Neuronal stem cell (in vitro differentiated cells): ENCODE data around the gene FBXO42.

Experiments used
- DNase-seq: peaks from one replicate; pipeline ENCODE4 v3.0.0-alpha.2; 2013; ENCODE audit warnings: low spot score
- H2AFZ ChIP-seq: one replicate; pipeline ENCODE4 v1.6.1; 2013; ENCODE audit warnings: mild to moderate bottlenecking, low read length, inconsistent platforms
- H2AK5ac ChIP-seq: 2 replicates; pipeline ENCODE4 v1.6.1; 2013; ENCODE audit warnings: low read depth, mild to moderate bottlenecking, inconsistent platforms, low read length, moderate library complexity, mixed read lengths
- H2BK120ac ChIP-seq: 2 replicates; pipeline ENCODE4 v1.6.1; 2013; ENCODE audit warnings: low read depth, mild to moderate bottlenecking, inconsistent platforms, low read length, moderate library complexity, mixed read lengths
- H2BK12ac ChIP-seq: one replicate; pipeline ENCODE4 v1.6.1; 2013; ENCODE audit warnings: low read length, inconsistent platforms
- H2BK15ac ChIP-seq: 2 replicates; pipeline ENCODE4 v1.6.1; 2013; ENCODE audit warnings: mild to moderate bottlenecking, low read length, inconsistent platforms, mixed read lengths
- H2BK5ac ChIP-seq: one replicate; pipeline ENCODE4 v1.6.1; 2013; ENCODE audit warnings: inconsistent platforms, mild to moderate bottlenecking, low read length, moderate library complexity
- H3K14ac ChIP-seq: one replicate; pipeline ENCODE4 v1.6.1; 2013; ENCODE audit warnings: low read length, inconsistent platforms
- H3K18ac ChIP-seq: 2 replicates; pipeline ENCODE4 v1.6.1; 2013; ENCODE audit warnings: low read length, inconsistent platforms
- H3K23ac ChIP-seq: 2 replicates; pipeline ENCODE4 v1.6.1; 2013; ENCODE audit warnings: low read depth, mild to moderate bottlenecking, mixed read lengths, low read length, inconsistent platforms; ENCODE audit not compliant: poor library complexity
- H3K27ac ChIP-seq: replicated peaks from 3 replicates; pipeline ENCODE4 v1.5.1; 2013; ENCODE audit warnings: low read length, inconsistent platforms
- H3K27me3 ChIP-seq, 3 experiments: 2 replicates each; pipeline ENCODE4 v1.6.1; 2013; ENCODE audit warnings: low read length in 3 of 3, mild to moderate bottlenecking in 2 of 3, inconsistent platforms in 1 of 3, low read depth in 1 of 3, mixed read lengths in 1 of 3, moderate library complexity in 1 of 3; ENCODE audit not compliant: control insufficient read depth in 3 of 3, insufficient read depth in 3 of 3
- H3K36me3 ChIP-seq, 2 donors: replicated peaks in 1 of 2; 2 replicates each; pipeline ENCODE4 v1.6.1; 2013; ENCODE audit warnings: low read length in 2 of 2; ENCODE audit not compliant: control insufficient read depth in 2 of 2, insufficient read depth in 2 of 2
- H3K4ac ChIP-seq: 2 replicates; pipeline ENCODE4 v1.6.1; 2013; ENCODE audit warnings: inconsistent platforms, mild to moderate bottlenecking, low read length, moderate library complexity
- H3K4me1 ChIP-seq, 2 donors: 1 replicate in 1 of 2; 2 replicates in 1 of 2; pipeline ENCODE4 v1.6.1; 2013; ENCODE audit warnings: low read length in 2 of 2, low read depth in 1 of 2; ENCODE audit not compliant: control insufficient read depth in 2 of 2, insufficient read depth in 1 of 2
- H3K4me2 ChIP-seq: one replicate; pipeline ENCODE4 v1.6.1; 2013; ENCODE audit warnings: mild to moderate bottlenecking, low read length, inconsistent platforms; ENCODE audit not compliant: insufficient read depth, poor library complexity, severe bottlenecking
- H3K4me3 ChIP-seq, 2 donors: 2 replicates each; pipeline ENCODE4 v1.5.1; 2013; ENCODE audit warnings: low read length in 2 of 2, mild to moderate bottlenecking in 2 of 2, inconsistent platforms in 1 of 2, moderate library complexity in 1 of 2
- H3K79me1 ChIP-seq: one replicate; pipeline ENCODE4 v1.6.1; 2013; ENCODE audit warnings: low read depth, mild to moderate bottlenecking, inconsistent platforms, low read length, moderate library complexity
- H3K9ac ChIP-seq: one replicate; pipeline ENCODE4 v1.6.1; 2013; ENCODE audit warnings: mild to moderate bottlenecking, low read depth, low read length, inconsistent platforms; ENCODE audit not compliant: poor library complexity
- H3K9me3 ChIP-seq, 2 donors: replicated peaks in 1 of 2; 2 replicates each; pipeline versions ENCODE3 to v1.6.1; 2013; ENCODE audit warnings: low read length in 2 of 2, mild to moderate bottlenecking in 2 of 2, inconsistent platforms in 1 of 2, low read depth in 1 of 2, mixed read lengths in 1 of 2, moderate library complexity in 1 of 2; ENCODE audit not compliant: control insufficient read depth in 2 of 2, insufficient read depth in 1 of 2
- H4K8ac ChIP-seq: one replicate; pipeline ENCODE4 v1.6.1; 2013; ENCODE audit warnings: low read depth, mild to moderate bottlenecking, inconsistent platforms, low read length, moderate library complexity
- H4K91ac ChIP-seq: one replicate; pipeline ENCODE4 v1.6.1; 2013; ENCODE audit warnings: low read length, low read depth, mild to moderate bottlenecking, inconsistent platforms; ENCODE audit not compliant: poor library complexity
- WGBS, 2 donors: extraction: QIAGEN DNeasy Blood & Tissue Kit; methylation state at CpG; one replicate each; pipeline ENCODE4 v1.1.7; 2013; ENCODE audit warnings: missing lambda C conversion rate in 2 of 2, mixed read lengths in 1 of 2; ENCODE audit not compliant: insufficient read length in 2 of 2, insufficient replicate concordance in 1 of 2; ENCODE audit errors: extremely low coverage in 2 of 2; 5-methylcytosine and 5-hydroxymethylcytosine counted together

FBXO42 gene

GRCh38 chr1:16203550-16203949, 148.7 kb downstream of the FBXO42 start:
- Histone ChIP-seq H3K14ac (no peak overlapping the region), H3K27ac (no peak overlapping the region), H3K4ac (no peak overlapping the region), H3K9me3 (no peaks in the 10 kb centered on the region), H3K9ac (no peak overlapping the region), H3K4me2 (no peak overlapping the region), H3K23ac (no peak overlapping the region), H2BK15ac (no peak overlapping the region), H3K4me1 (peaks cover 0 to 10% of the 10 kb centered on the region in 2 donors), H2BK12ac (no peak overlapping the region), H2AK5ac (no peak overlapping the region), H2BK120ac (no peak overlapping the region), H2AFZ (no peak overlapping the region), H3K27me3 (no peaks in the 10 kb centered on the region), H3K36me3 (peaks cover 4 to 6% of the 10 kb centered on the region in 2 donors), H4K8ac (no peak overlapping the region), H2BK5ac (no peak overlapping the region), H3K4me3 (no peak overlapping the region), H3K79me1 (no peaks in the 10 kb centered on the region), H4K91ac (no peak overlapping the region), H3K18ac (no peak overlapping the region)
- DNase-seq: no peak
- WGBS, 2 donors: no CpG with 5 or more reads among the region's 3 CpGs

- no peak overlapping the region for H2AK5ac ChIP-seq
Observed at GRCh38 chr1:16202281-16203210, 149.7 kb downstream of the FBXO42 start.

GRCh38 chr1:16199700-16200099, 152.6 kb downstream of the FBXO42 start:
- no peak overlapping the region for H3K18ac ChIP-seq
- H3K14ac ChIP-seq: no peak overlapping the region
- no peak overlapping the region for H2AFZ ChIP-seq
- peaks cover 4 to 6% of the 10 kb centered on the region in 2 donors for H3K36me3 ChIP-seq
- no peak overlapping the region for H2BK120ac ChIP-seq
- no peak overlapping the region for H3K4me2 ChIP-seq
- no peaks in the 10 kb centered on the region for H3K9me3 ChIP-seq
- no peaks in the 10 kb centered on the region for H3K27me3 ChIP-seq
- H2BK5ac ChIP-seq: no peak overlapping the region
- H2AK5ac ChIP-seq: no peak overlapping the region
- no peak overlapping the region for H2BK15ac ChIP-seq
- H4K91ac ChIP-seq: no peak overlapping the region
- no peak overlapping the region for H3K4me3 ChIP-seq
- H3K23ac ChIP-seq: no peak overlapping the region
- H3K9ac ChIP-seq: no peak overlapping the region
- H3K4me1 ChIP-seq: no peaks in the 10 kb centered on the region
- no peaks in the 10 kb centered on the region for H3K79me1 ChIP-seq
- DNase-seq: no peak
- no peak overlapping the region for H3K27ac ChIP-seq
- no peak overlapping the region for H2BK12ac ChIP-seq
- no peak overlapping the region for H4K8ac ChIP-seq
- no peak overlapping the region for H3K4ac ChIP-seq
- WGBS, 2 donors: no CpG with 5 or more reads among the region's 4 CpGs

More at GRCh38 chr1:16202281-16203210, 149.7 kb downstream of the FBXO42 start:
- Histone ChIP-seq H2BK120ac (no peak overlapping the region), H3K9ac (no peak overlapping the region), H4K8ac (no peak overlapping the region), H3K4me1 (peaks cover 0 to 10% of the 10 kb centered on the region in 2 donors), H3K14ac (no peak overlapping the region), H3K4me2 (no peak overlapping the region), H3K18ac (peak overlapping the region; percentile 42), H2BK15ac (no peak overlapping the region), H3K9me3 (no peaks in the 10 kb centered on the region), H4K91ac (no peak overlapping the region), H3K36me3 (peaks cover 4 to 6% of the 10 kb centered on the region in 2 donors), H2BK12ac (no peak overlapping the region), H3K4me3 (no peak overlapping the region), H3K27me3 (no peaks in the 10 kb centered on the region), H3K23ac (peak overlapping the region; percentile 37), H3K79me1 (no peaks in the 10 kb centered on the region), H2BK5ac (no peak overlapping the region), H3K4ac (no peak overlapping the region), H2AFZ (no peak overlapping the region), H3K27ac (no peak overlapping the region)
- no CpG with 5 or more reads among the region's 24 CpGs for WGBS, 2 donors
- DNase-seq: no peak

GRCh38 chr1:16199157-16199501, 153.2 kb downstream of the FBXO42 start:
- no peak overlapping the region for H4K91ac ChIP-seq

More at GRCh38 chr1:16199157-16199501, 153.2 kb downstream of the FBXO42 start:
- Histone ChIP-seq H3K4me1 (no peaks in the 10 kb centered on the region), H2BK5ac (no peak overlapping the region), H3K27ac (no peak overlapping the region), H3K4me2 (no peak overlapping the region), H2AK5ac (no peak overlapping the region), H2AFZ (no peak overlapping the region), H3K27me3 (no peaks in the 10 kb centered on the region), H3K36me3 (peaks cover under 1 to 2% of the 10 kb centered on the region in 2 donors), H3K9ac (no peak overlapping the region), H3K4me3 (peak overlapping the region in 1 of 2 donors; percentile 59), H2BK12ac (no peak overlapping the region), H3K18ac (peak overlapping the region; percentile 51), H2BK120ac (no peak overlapping the region), H2BK15ac (no peak overlapping the region), H3K79me1 (no peaks in the 10 kb centered on the region), H3K9me3 (no peaks in the 10 kb centered on the region), H3K23ac (no peak overlapping the region), H3K14ac (no peak overlapping the region), H4K8ac (no peak overlapping the region), H3K4ac (no peak overlapping the region)
- no CpG with 5 or more reads among the region's 1 CpG for WGBS, 2 donors
- DNase-seq: no peak
